HL-60 (cell line): ENCODE results near the gene SMIM44.

Source experiments
- CTCF ChIP-seq: IDR thresholded peaks from one replicate; pipeline ENCODE4 v1.5.1; 2011; ENCODE audit warnings: low read length, control low read depth, inconsistent platforms; ENCODE audit not compliant: insufficient read depth
- GABPA ChIP-seq: IDR thresholded peaks from 2 replicates; pipeline ENCODE4 v1.6.1; 2012; ENCODE audit warnings: low read depth
- REST ChIP-seq: IDR thresholded peaks from 2 replicates; pipeline ENCODE4 v1.6.1; 2012; ENCODE audit warnings: low read depth; ENCODE audit not compliant: insufficient replicate concordance
- SPI1 ChIP-seq: IDR thresholded peaks from 2 replicates; pipeline ENCODE4 v1.6.1; 2012; ENCODE audit warnings: low read depth, mild to moderate bottlenecking, borderline replicate concordance

GRCh38 chr19:3512562-3513228 is 29.5 kb upstream of the SMIM44 start:
- TF ChIP-seq CTCF: no peak
- no peak for TF ChIP-seq SPI1
- no peak for TF ChIP-seq GABPA
- no peak for TF ChIP-seq REST
